T-helper 2 cell treated with Interferon-gamma antibody and Interleukin-4, amounts not matched to agents 100 ng/mL and 5 ng/mL, for 36 hours (primary cell): Measurements from ENCODE around the gene DENND1A. TPM values are rescaled to one million over a fixed set of nuclear protein-coding genes. Genes with fewer than 3 reads are reported as not detected.

ENCODE experiments used
- intact Hi-C: fragments of 100-400 bp; cut with micrococcal nuclease; formaldehyde crosslinking; loops from one replicate; pipeline ENCODE4 v1.15.1; 2023
- total RNA-seq: library from RNA; stranded (reverse); gene quantifications from 2 replicates; pipeline ENCODE4 v1.2.3, GENCODE V29; 2022

The DENND1A gene
- total RNA-seq, 1 donor from 2014 or later, result 13.1 TPM

DNA sequence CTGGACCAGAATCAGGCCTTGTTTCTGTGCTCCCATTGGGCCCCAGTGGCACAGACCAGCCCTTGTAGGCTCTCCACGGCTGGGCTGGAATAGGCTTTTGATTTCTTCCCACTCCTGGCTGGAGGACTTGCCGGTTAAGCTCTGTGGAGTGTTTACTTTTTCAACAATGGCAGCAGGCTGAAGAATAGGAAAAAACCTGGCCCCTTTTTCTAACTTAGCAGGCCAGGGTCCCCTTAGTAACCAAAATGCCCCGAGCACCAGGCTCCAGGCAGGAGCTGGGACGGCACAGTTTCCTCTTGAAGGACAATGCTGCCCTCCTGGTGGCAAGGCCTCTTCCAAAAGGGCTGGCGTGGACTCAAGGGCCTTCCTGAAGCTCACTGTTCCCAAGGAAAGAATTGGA is 343.7 kb downstream of the DENND1A start:
- intact Hi-C loops, result no loop called here

GRCh38 chr9:123584202-123585176 is 345.4 kb downstream of the DENND1A start:
- intact Hi-C loops, result no loop called here

- intact Hi-C loops, result no loop called here
These were observed 346.3 kb downstream of the DENND1A start for GRCh38 chr9:123583646-123584045.

DNA sequence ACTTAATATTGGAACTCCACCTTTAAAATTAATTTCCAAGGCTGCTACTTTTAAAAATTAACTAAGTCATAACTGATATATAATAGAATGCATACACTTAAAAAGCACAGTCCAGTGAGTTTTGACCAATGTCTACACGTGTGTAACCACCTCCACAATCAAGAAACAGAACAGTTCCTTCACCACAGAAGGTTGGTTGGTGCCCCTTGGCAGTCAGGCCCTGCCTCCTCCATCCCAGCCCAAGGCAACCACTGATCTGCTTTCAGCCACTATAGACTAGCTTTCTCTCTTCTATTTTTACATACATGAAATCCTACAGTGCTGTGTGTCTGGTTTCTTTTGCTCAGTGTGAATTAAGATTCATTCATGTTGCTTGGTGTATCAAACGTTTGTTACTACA is 358.7 kb downstream of the DENND1A start:
- intact Hi-C loops, result no loop called here

- intact Hi-C loops, result no loop called here
These were observed 360.9 kb downstream of the DENND1A start for GRCh38 chr9:123568691-123569688.

DNA sequence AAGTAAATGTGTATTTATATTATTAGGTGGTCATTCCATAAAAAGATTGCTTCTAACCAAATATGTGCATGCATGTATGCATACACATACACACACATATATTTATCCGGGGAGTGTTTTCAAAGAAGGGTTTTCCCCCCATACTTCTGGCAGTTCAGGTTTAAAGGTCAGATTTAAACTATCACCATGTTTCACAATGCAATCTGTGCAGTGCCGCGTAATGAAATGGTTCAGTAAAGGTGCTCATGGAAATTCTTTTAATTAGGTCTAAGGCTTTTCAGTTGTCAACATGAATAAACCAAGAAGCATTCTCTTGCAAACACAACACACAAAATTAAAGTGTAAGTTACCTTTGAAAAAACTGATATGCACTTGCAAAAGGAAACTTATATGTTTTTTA is 362.9 kb downstream of the DENND1A start:
- intact Hi-C loops, result no loop called here

DNA sequence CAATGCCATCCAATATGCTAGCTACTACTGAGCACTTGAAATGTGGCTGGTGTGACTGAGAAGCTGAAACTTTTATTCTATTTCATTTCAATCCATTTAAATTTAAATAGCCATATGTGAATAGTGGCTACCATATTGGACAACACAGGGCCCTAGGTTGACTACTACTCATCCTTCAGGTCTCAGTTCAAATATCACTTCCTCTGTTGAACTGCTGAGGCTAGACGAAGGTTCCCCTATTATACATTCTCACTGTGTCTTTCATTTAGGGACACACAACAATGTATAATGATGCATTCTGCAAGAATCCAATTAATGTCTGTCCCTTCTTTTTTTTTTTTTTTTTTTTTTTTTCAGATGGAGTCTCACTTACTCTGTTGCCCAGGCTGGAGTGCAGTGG is 365.3 kb downstream of the DENND1A start:
- intact Hi-C loops, result no loop called here

GRCh38 chr9:123562844-123563346 is 367.0 kb downstream of the DENND1A start:
- intact Hi-C loops, result no loop called here

GRCh38 chr9:123561046-123561445 is 368.9 kb downstream of the DENND1A start:
- intact Hi-C loops, result no loop called here

GRCh38 chr9:123556464-123557435 is 373.2 kb downstream of the DENND1A start:
- intact Hi-C loops, result no loop called here

DNA sequence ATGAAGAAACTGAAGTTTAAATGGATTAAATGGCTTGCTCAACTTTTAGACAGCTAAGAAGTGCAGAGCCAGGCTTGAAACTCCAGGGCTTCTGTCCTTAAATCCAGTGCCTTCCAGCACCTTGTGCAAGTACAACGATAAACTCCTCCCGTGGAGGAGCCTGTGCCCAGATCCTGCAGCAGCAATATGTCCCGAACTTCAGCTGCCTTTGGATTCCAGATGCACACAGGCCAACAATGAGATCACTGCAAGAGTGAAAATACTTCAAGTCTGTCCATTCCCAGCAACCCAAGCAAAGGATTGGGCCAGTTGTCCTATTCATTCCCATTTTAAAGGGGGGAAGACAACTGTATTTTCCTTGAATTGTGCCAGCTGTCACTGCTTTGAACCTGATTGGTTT is 374.3 kb downstream of the DENND1A start:
- intact Hi-C loops, result no loop called here

DNA sequence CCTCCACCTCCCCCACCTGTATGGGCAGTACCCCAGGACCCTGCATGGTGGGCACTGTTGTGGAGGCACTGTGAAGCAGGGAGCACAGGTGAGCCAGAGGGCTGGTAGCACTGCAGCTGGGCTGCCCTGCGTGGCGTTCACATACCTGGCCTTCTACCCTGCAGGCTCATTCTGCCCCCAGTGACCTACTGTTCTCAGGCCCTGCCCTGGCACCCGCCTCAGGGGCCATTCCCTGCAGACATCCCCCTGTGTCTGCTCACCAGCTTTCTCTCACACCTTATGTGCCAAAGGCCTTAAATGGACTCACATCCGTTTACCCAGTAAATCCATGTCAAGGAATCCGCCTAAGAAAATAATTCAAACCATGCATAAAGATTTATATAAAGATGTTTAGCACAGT is 377.4 kb downstream of the DENND1A start:
- intact Hi-C loops, result no loop called here

DNA sequence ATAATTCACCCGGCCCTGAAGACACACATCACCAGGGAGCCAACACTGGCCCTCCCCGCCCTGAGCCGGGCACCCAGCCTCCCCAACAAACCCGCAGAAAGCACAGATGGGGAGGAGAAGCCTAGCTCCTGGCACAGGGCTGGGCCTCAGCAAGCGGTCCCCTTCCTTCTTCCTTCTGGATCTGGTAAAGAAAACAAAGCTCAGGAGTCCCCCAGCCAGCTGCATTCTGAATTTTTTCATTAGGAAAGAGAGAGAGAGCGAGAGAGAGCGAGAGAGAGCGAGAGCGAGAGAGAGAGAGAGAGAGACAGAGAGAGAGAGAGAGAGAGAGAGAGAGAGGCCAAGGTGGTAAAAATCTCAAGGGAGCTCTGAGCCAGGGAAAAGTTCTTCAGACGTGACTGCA is 378.2 kb downstream of the DENND1A start:
- intact Hi-C loops, result no loop called here

DNA sequence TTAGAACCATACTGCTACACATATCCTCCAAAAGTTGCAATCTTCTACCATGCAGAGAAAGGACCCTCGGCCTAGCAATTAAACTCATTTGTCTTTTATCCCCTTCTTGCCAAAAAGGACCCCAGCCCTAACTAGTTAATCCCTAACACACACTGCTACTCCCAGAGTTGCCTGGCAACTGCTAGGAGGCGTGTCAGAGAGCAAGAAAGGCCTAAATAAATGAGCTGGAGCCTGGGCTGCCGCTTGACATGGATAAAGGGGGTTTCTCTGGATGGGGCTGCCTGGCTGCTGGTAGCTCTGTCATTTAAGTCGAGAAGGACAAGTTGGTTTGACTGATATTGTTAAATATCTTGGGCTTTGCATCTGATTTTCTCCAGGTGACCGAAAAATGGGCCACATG is 379.1 kb downstream of the DENND1A start:
- intact Hi-C loops, result no loop called here

DNA sequence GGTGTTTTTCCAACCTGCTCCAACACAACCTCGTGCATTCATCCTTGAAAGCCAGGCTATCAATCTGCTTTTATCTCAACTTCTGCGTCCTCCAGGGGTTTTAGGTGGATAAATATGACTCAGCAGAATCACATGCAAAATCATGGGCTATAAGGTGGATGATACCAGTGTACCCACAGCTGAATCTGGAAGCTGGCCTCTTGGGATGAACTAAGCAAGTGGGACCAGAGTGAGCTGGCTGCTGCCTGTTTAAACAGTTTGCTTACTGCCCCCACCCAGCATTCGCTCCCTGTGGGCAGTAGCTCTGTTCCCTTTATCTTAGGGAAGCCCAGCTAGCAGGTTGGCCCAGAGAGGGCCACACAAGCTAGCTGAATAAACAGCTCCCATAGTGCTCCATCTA is 379.9 kb downstream of the DENND1A start:
- intact Hi-C loops, result no loop called here

GRCh38 chr9:123548741-123549545 is 381.0 kb downstream of the DENND1A start:
- intact Hi-C loops, result no loop called here

- intact Hi-C loops, result loop anchor here (1.0 kb wide), 1 partner anchor 497 kb away; no protein-coding TSS in a partner anchor
These were observed 385.7 kb downstream of the DENND1A start for GRCh38 chr9:123544007-123544827.

GRCh38 chr9:123543492-123543891 is 386.4 kb downstream of the DENND1A start:
- intact Hi-C loops, result no loop called here
